BLaER1 treated with 17β-estradiol and CSF1 and Interleukin-3, amounts not matched to agents 10 nM and 100 nM (cell line): ENCODE data around the gene SIDT2.
"Not testable (repeated sequence)": the region's sequence is repeated elsewhere in the genome, so short reads cannot be mapped to it uniquely, and the experiment has no call there.

Experiments used
- H3K27ac ChIP-seq, 11 experiments: shearing (Covaris generic); formaldehyde crosslinking; 2 replicates each; pipeline ENCODE4 v1.8.1; 2022
- H3K27me3 ChIP-seq, 11 experiments: shearing (Covaris generic); formaldehyde crosslinking; 2 replicates each; pipeline ENCODE4 v1.8.1; 2022
- H3K36me3 ChIP-seq, 11 experiments: shearing (Covaris generic); formaldehyde crosslinking; 2 replicates each; pipeline ENCODE4 v1.8.1; 2022
- H3K4me1 ChIP-seq, 10 experiments: shearing (Covaris generic); formaldehyde crosslinking; 2 replicates each; pipeline ENCODE4 v1.8.1; 2022
- H3K4me2 ChIP-seq, 11 experiments: shearing (Covaris generic); formaldehyde crosslinking; 2 replicates each; pipeline ENCODE4 v1.8.1; 2022
- H3K4me3 ChIP-seq, 10 experiments: shearing (Covaris generic); formaldehyde crosslinking; 2 replicates each; pipeline ENCODE4 v1.8.1; 2022
- H3K9ac ChIP-seq, 11 experiments: shearing (Covaris generic); formaldehyde crosslinking; 2 replicates each; pipeline ENCODE4 v1.8.1; 2022
- H3K9me3 ChIP-seq, 11 experiments: shearing (Covaris generic); formaldehyde crosslinking; replicated peaks in 1 of 11; 2 replicates each; pipeline ENCODE4 v1.8.1; 2022
- H4K20me1 ChIP-seq, 11 experiments: shearing (Covaris generic); formaldehyde crosslinking; 2 replicates each; pipeline ENCODE4 v1.8.1; 2022
- Cebpa-rat ChIP-seq, 11 experiments: shearing (Covaris generic); IDR thresholded peaks; 2 replicates each; pipeline ENCODE4 v1.8.1; 2022

The SIDT2 gene

DNA sequence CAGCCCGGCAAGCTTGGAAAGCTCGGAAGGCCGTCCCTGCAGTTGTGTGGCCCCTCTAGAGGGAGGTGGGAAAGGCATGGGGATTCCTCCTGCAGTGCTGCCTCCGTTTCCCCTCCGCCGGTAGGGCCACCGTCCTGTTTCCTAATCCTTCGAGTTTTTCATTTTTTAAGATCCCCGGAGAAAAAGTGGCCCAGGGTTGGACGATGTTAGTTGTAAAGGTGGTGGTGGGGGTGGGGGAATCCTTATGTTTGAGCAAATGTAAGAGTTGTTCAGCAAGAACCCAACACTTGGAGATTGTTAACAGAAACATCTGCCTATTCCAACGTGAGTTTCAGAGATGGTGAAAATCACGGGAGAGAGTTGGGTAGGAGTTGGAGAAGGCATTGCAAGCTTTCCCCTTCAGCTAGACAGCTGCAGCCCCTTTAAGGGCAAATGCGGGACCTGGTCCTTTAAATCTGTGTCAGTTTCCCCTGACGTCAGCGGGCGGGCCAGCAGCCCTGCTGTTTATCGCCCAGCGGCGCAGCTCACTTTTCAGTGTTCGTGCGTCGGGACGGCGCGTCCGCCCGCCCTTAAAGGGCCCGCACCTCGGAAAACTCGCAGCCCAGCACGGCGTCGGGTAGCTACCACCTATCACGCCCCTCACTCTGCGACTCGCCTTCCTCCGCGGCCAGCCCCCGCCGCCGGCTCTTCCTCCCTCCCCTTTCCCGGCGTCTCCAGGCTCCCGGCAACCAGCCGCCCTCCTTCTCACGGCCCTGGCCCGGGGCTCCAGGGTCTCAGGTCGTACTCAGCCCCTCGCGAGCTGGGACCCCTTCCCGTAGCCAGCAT is at the start of gene SIDT2:
TSS of gene SIDT2 (plus strand) at position 534 of the 825 bp plus-strand sequence. CDS start 521 bp downstream, outside the sequence.
- peaks cover 8 to 29% (median 20%) of the 10 kb centered on the region in 11 experiments; a peak in 18 of 22 replicates for H3K36me3 ChIP-seq
- H3K27ac ChIP-seq: peak within 1 kb of the TSS; percentile 76 to 88 (median 87)
- peaks cover 0 to 4% (median 0%) of the 10 kb centered on the region in 11 experiments; a peak in 7 of 22 replicates for H4K20me1 ChIP-seq
- peak within 1 kb of the TSS; percentile 70 to 86 (median 76) for H3K4me3 ChIP-seq
- peaks cover 35 to 48% (median 42%) of the 10 kb centered on the region in 10 experiments for H3K4me1 ChIP-seq
- peak within 1 kb of the TSS; percentile 83 to 95 (median 87) for H3K9ac ChIP-seq
- H3K27me3 ChIP-seq: no peaks in the 10 kb centered on the region
- no peaks in the 10 kb centered on the region for H3K9me3 ChIP-seq
- H3K4me2 ChIP-seq: peak within 1 kb of the TSS; percentile 94 to 99 (median 97)
- no peak for TF ChIP-seq Cebpa-rat (IDR thresholded peaks at IDR 0.05)

DNA sequence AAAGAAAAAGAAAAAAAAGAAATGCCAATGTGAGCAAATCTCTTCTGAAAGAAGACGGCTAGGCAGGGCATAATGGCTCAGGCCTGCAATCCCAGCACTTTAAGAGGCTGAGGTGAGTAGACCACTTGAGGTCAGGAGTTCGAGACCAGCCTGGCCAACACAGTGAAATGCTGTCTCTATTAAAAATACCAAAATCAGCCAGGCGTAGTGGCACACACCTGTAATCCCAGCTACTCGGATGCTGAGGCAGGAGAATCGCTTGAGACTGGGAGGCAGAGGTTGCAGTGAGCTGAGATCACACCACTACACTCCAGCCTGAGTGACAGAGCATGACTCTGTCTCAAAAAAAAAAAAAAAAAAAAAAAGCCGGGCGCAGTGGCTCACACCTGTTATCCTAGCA is 48.1 kb upstream of the SIDT2 start:
- not testable (repeated sequence) for H3K4me3 ChIP-seq, H3K36me3 ChIP-seq, H3K9me3 ChIP-seq, H3K9ac ChIP-seq, H3K27me3 ChIP-seq, H4K20me1 ChIP-seq, H3K4me2 ChIP-seq, H3K4me1 ChIP-seq, H3K27ac ChIP-seq

DNA sequence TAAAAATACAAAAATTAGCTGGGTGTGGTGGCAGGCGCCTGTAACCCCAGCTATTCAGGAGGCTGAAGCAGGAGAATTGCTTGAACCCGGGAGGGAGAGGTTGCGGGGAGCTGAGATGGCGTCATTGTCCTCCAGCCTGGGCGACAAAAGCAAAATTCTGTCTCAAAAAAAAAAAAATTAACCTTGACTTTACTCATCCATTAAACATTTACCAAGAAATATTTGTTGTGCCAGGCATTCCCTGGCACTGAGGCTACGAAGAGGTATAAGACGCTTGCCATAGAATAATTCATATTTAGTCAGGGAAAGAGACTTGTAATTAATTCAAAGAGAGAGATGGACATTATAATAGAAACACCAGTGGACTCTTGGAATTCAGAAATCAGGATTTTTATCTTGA is 47.7 kb upstream of the SIDT2 start:
- no peak overlapping the region for H3K4me2 ChIP-seq

DNA sequence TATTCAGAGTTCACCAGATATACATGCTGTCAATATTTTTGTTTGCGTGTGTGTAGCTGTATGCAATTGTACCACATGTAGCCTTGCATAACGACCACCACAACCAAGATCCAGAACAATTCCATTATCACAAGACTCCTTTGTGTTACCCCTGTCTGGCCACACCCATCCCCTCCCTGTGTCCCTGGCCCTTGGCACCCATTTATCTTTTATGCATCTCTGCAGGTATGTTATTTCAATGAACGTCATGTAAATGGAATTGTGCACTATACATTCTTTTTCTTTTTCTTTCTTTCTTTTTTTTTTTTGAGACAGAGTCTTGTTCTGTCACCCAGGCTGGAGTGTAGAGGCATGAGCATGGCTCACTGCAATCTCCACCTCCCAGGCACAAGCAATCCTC is 44.1 kb upstream of the SIDT2 start:
- H3K9me3 ChIP-seq: no peaks in the 10 kb centered on the region
- H3K4me3 ChIP-seq: no peak overlapping the region
- H3K27ac ChIP-seq: no peak overlapping the region
- H4K20me1 ChIP-seq: no peaks in the 10 kb centered on the region
- H3K27me3 ChIP-seq: no peaks in the 10 kb centered on the region
- H3K36me3 ChIP-seq: no peaks in the 10 kb centered on the region
- H3K9ac ChIP-seq: no peak overlapping the region
- H3K4me1 ChIP-seq: peaks cover 0 to 3% (median 0%) of the 10 kb centered on the region in 10 experiments; a peak in 1 of 20 replicates
- no peak overlapping the region for H3K4me2 ChIP-seq
- TF ChIP-seq Cebpa-rat (IDR thresholded peaks at IDR 0.05): no peak

More for the DNA sequence above, 47.7 kb upstream of the SIDT2 start:
- no peak overlapping the region for H3K27ac ChIP-seq
- H3K27me3 ChIP-seq: no peaks in the 10 kb centered on the region
- no peaks in the 10 kb centered on the region for H3K9me3 ChIP-seq
- no peaks in the 10 kb centered on the region for H3K36me3 ChIP-seq
- no peak overlapping the region for H3K4me3 ChIP-seq
- TF ChIP-seq Cebpa-rat (IDR thresholded peaks at IDR 0.05): no peak
- H3K4me1 ChIP-seq: peaks cover 0 to 9% (median 0%) of the 10 kb centered on the region in 10 experiments; a peak in 4 of 20 replicates
- no peak overlapping the region for H3K9ac ChIP-seq
- H4K20me1 ChIP-seq: no peaks in the 10 kb centered on the region

DNA sequence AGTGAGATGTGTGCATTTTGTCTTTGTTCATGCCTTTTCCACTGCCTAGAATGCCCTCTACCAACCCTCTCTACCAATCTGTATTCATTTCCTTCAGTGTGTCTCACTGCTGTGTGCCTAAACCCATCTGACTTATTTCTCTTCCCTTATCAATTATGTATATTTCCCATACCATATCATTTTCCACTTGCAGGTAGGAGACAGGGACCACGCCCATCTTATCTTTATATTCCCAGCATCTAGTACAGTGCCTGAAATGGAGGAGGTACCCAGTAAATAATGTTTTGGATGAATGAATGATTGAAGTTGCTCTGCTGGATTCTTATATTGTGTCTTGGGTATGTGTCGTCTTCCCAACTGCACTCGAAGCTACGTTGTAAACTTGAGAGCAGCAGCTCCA is 43.6 kb upstream of the SIDT2 start:
- H3K27me3 ChIP-seq, H3K9ac ChIP-seq, H3K4me3 ChIP-seq, H3K4me1 ChIP-seq, H3K4me2 ChIP-seq, H3K27ac ChIP-seq, H3K36me3 ChIP-seq, H3K9me3 ChIP-seq, H4K20me1 ChIP-seq: not testable (repeated sequence)

- H4K20me1 ChIP-seq, H3K9ac ChIP-seq, H3K4me3 ChIP-seq, H3K27ac ChIP-seq, H3K4me1 ChIP-seq, H3K27me3 ChIP-seq, H3K9me3 ChIP-seq, H3K36me3 ChIP-seq, H3K4me2 ChIP-seq: not testable (repeated sequence)
Measured at GRCh38 chr11:117137223-117138086, 41.1 kb upstream of the SIDT2 start.

GRCh38 chr11:117143390-117143789 is 35.2 kb upstream of the SIDT2 start:
- Histone ChIP-seq H3K4me1 (peaks cover 25 to 39% (median 32%) of the 10 kb centered on the region in 10 experiments), H3K27ac (peak overlapping the region; percentile 62 to 95 (median 90); a peak in 21 of 22 replicates), H3K4me3 (peak overlapping the region; percentile 72 to 98 (median 91)), H4K20me1 (peaks cover 36 to 40% (median 39%) of the 10 kb centered on the region in 11 experiments), H3K4me2 (peak overlapping the region; percentile 74 to 99 (median 88)), H3K9ac (peak overlapping the region; percentile 85 to 94 (median 93)), H3K27me3 (no peaks in the 10 kb centered on the region), H3K9me3 (no peaks in the 10 kb centered on the region), H3K36me3 (peaks cover 23 to 31% (median 29%) of the 10 kb centered on the region in 11 experiments)
- TF ChIP-seq Cebpa-rat (IDR thresholded peaks at IDR 0.05): no peak

DNA sequence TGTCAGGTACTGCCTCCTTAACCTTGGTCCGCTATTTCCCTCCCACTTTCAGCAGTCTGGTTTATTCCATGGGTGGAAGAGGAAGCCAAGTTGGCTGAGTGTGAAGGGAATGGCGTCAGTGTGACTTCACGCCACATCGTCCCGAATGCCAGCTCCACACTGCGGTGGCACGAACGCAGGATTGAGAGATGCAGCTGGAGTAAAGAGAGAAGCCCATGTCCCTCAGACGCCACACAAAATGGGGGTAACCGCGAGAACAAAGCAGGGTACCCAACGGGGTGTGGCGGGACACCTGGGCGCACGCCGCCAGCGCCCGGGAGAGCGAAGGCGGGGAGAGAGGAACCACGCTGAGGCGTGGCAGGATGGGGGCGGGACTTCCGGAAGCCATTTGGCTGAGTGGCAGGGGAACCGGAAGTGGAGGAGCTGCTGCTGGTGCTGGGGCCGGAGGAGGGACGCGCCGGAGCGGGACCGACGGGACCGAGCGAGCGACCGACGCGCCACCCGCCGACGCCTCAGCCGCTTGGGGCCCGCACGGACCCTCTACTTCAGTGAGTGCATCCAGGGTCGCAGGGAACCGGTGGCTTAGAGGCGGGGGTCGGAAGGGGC is 34.6 kb upstream of the SIDT2 start, which contains the start of gene PAFAH1B2:
TSS of gene PAFAH1B2 (plus strand) at position 417 of the 606 bp plus-strand sequence. CDS start 8,161 bp downstream, outside the sequence.
- H3K4me3 ChIP-seq: peak within 1 kb of the TSS; percentile 72 to 98 (median 91)
- TF ChIP-seq Cebpa-rat (IDR thresholded peaks at IDR 0.05): no peak

More for the DNA sequence above, 34.6 kb upstream of the SIDT2 start, which contains the start of gene PAFAH1B2:
- H3K4me2 ChIP-seq: peak within 1 kb of the TSS; percentile 82 to 99 (median 89)
- H4K20me1 ChIP-seq: peaks cover 42 to 46% (median 45%) of the 10 kb centered on the region in 11 experiments
- H3K27me3 ChIP-seq: no peaks in the 10 kb centered on the region
- H3K4me1 ChIP-seq: peaks cover 25 to 45% (median 32%) of the 10 kb centered on the region in 10 experiments
- peaks cover 29 to 37% (median 34%) of the 10 kb centered on the region in 11 experiments for H3K36me3 ChIP-seq
- peak within 1 kb of the TSS; percentile 62 to 95 (median 90) for H3K27ac ChIP-seq
- peak within 1 kb of the TSS; percentile 85 to 94 (median 93) for H3K9ac ChIP-seq
- no peaks in the 10 kb centered on the region for H3K9me3 ChIP-seq
